Muscle layer of colon (tissue), 2 donors: ENCODE results near the gene NUP160.
"Not testable (repeated sequence)": the region's sequence is repeated elsewhere in the genome, so short reads cannot be mapped to it uniquely, and the experiment has no call there.

Experiments used
- H3K27ac ChIP-seq: one replicate; pipeline ENCODE4 v1.7.0; 2013; ENCODE audit warnings: low read depth, mild to moderate bottlenecking, low read length, moderate library complexity
- H3K27me3 ChIP-seq, 2 donors: one replicate each; pipeline ENCODE4 v1.7.0; 2013; ENCODE audit warnings: low read length in 2 of 2, mild to moderate bottlenecking in 2 of 2; ENCODE audit not compliant: insufficient read depth in 2 of 2, control insufficient read depth in 1 of 2
- H3K36me3 ChIP-seq: one replicate; pipeline ENCODE4 v1.7.0; 2013; ENCODE audit warnings: mild to moderate bottlenecking, low read length; ENCODE audit not compliant: insufficient read depth
- H3K4me1 ChIP-seq: one replicate; pipeline ENCODE4 v1.7.0; 2013; ENCODE audit warnings: mild to moderate bottlenecking, low read length; ENCODE audit not compliant: insufficient read depth
- H3K4me3 ChIP-seq, 2 donors: one replicate each; pipeline ENCODE4 v1.7.0; 2013; ENCODE audit warnings: low read length in 2 of 2, low read depth in 1 of 2, mild to moderate bottlenecking in 1 of 2, moderate library complexity in 1 of 2
- H3K9ac ChIP-seq: one replicate; pipeline ENCODE4 v1.7.0; 2013; ENCODE audit warnings: low read length
- H3K9me3 ChIP-seq: one replicate; pipeline ENCODE4 v1.7.0; 2013; ENCODE audit warnings: mild to moderate bottlenecking, low read length
- donor health status: abdominal sarcoma.
- donor health status: Adenocarcinoma of cecum.

The NUP160 gene

DNA sequence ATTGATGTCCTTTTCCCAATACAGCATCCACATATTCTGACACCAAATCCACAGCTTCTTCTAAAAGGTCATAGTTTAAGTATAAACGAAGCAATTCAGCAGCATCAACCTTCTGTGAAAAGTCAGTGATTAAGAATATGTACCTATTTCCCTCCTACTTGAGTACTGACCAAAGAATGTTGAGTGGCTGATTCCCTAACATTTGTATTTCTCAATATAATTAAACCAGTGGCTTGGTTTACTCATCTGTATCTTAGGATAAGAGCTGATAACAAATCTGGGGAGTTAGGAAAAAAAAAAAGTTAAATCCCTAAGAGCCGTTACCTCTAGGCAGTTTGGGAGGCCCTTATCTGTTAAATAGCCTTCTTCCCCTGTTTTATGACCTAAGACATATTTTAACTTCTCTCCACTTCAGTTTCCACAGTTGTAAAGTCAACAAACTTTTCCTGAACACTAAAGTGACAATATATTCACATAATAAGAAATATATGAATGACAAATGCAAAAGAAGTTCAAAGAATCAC, 65.0 kb downstream of the NUP160 start:
- Histone ChIP-seq H3K27me3 (no peaks in the 10 kb centered on the region), H3K9ac (no peak overlapping the region), H3K4me3 (no peak overlapping the region), H3K4me1 (no peaks in the 10 kb centered on the region), H3K36me3 (peaks cover 67% of the 10 kb centered on the region), H3K9me3 (no peaks in the 10 kb centered on the region), H3K27ac (no peak overlapping the region)

DNA sequence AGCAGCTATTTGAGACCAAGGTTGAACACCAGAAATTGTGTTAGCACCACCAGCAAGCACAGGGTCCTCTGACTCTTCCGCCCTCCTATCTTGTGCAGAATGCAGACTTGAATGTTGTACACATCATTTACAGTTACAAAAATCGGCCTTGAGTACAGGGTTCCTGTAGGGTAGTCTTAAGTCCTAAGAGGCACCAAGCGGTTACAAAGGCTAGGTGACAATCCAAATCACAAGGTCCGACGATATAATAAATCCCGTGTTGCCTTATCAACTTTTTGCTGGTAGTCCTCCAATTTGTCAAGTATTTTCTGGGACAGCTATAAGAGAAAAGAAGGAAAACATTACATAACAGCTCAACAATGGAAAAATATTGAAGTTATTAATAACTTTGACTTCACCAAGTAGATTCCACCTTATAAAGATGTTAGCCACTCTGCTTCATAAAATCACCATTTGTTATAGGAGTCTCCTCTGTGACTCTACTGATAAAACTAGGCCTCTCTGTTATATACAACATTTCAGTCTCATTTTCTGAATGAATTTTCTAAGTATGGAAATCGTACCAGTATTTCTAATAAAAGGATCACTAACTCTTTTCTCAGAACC, 69.2 kb downstream of the NUP160 start:
- no peaks in the 10 kb centered on the region for H3K9me3 ChIP-seq
- H3K36me3 ChIP-seq: peaks cover 47% of the 10 kb centered on the region
- no peak overlapping the region for H3K9ac ChIP-seq
- H3K4me1 ChIP-seq: no peaks in the 10 kb centered on the region
- H3K27ac ChIP-seq: no peak overlapping the region
- no peak overlapping the region for H3K4me3 ChIP-seq
- no peaks in the 10 kb centered on the region for H3K27me3 ChIP-seq

DNA sequence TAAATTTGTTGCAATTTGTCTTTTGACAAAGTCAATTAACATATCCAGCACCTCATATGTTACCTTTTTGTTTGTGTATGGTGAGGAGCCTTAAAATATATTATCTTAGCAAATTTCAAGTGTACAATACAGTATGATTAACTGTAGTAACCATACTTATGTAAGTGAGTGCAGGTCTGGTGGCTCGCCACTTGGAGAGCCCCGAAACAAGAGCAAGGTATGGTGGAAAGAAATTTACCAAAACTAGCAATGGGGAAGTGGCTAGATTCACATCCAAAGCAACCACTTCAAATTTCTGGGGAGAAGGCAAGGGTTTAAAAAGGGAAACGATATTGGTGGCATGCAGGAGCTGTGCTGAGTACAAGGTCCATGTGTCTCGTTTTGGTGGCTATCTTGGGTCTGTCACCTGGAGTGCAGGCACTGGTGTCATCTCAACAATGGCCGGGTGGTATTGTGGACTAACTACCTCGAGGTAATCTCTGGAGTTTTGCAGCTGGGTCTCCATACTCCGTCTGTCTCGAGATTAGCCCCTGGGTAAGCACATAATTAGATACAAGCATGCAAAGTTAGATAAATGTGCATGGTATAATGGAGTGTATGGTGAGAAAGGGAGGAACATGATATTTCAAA, 72.8 kb downstream of the NUP160 start:
- Histone ChIP-seq H3K9ac (no peak overlapping the region), H3K9me3 (no peaks in the 10 kb centered on the region), H3K27me3 (no peaks in the 10 kb centered on the region), H3K4me3 (no peak overlapping the region), H3K4me1 (no peaks in the 10 kb centered on the region), H3K27ac (no peak overlapping the region), H3K36me3 (peaks cover 29% of the 10 kb centered on the region)

DNA sequence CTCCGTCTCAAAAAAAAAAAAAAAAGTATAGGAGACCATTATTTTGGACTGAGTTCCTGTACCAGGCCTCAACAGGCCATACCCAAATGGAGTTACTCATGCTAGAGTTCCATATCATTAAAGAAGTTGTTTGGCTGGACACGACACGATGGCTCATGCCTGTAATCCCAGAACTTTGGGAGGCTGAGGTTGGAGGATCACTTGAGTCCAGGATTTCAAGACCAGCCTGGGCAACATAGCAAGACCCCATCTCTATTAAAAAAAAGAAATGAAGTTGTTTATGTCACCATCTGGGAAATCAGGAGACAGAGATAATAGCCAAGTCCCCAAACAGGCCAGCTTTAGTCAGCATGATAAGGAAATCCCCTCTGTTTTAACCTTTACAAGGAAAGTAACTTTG, 74.3 kb downstream of the NUP160 start:
- H3K36me3 ChIP-seq: peaks cover 15% of the 10 kb centered on the region
- no peak overlapping the region for H3K9ac ChIP-seq
- no peaks in the 10 kb centered on the region for H3K4me1 ChIP-seq
- H3K9me3 ChIP-seq: no peaks in the 10 kb centered on the region
- no peak overlapping the region for H3K4me3 ChIP-seq
- H3K27ac ChIP-seq: no peak overlapping the region
- H3K27me3 ChIP-seq: no peaks in the 10 kb centered on the region

DNA sequence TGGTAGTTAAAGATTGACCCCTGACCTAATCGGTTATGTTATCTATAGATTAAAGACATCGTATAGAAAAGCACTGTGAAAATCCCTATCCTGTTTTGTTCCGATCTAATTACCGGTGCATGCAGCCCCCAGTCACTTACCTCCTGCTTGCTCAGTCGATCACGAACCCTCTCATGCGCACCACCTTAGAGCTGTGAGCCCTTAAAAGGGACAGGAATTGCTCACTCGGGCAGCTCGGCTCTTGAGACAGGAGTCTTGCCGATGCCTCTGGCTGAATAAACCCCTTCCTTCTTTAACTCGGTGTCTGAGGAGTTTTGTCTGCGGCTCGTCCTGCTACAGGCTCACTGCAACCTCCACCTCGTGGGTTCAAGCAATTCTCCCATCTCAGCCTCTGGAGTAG, 78.6 kb downstream of the NUP160 start:
- H3K27ac ChIP-seq, H3K36me3 ChIP-seq, H3K9me3 ChIP-seq, H3K27me3 ChIP-seq, H3K4me3 ChIP-seq, H3K9ac ChIP-seq: not testable (repeated sequence)
- H3K4me1 ChIP-seq: peaks cover 11% of the 10 kb centered on the region

DNA sequence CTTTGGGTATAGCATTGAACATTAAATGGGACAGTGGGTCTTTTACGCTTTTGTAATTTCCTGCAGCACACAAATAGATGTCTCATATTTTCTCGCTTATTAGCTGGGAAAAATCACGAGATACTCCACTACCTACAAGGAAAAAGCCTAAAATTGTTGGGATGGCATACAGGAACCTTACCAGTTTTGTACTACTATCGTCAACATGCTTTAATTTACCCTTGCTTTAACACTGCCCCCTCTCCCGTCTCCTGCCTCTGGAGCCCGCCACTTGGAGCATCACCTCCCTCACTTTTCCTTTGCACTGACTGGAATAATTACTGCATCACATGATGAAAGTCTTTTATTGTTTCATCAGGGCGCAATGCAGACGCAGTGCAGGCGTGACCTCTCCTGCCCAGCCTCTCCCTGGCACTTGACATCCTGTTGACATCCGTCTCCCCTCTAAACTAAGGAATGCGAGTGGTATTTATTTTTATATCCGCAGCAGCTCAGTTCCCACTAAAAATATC, 80.0 kb downstream of the NUP160 start:
- peak overlapping the region; percentile 62 for H3K27ac ChIP-seq
- H3K4me1 ChIP-seq: peaks cover 11% of the 10 kb centered on the region
- H3K9ac ChIP-seq: peak overlapping the region; percentile 88
- no peaks in the 10 kb centered on the region for H3K27me3 ChIP-seq
- no peaks in the 10 kb centered on the region for H3K9me3 ChIP-seq
- H3K36me3 ChIP-seq: peaks cover 7% of the 10 kb centered on the region
- peak overlapping the region; percentile 62 to 69 for H3K4me3 ChIP-seq

DNA sequence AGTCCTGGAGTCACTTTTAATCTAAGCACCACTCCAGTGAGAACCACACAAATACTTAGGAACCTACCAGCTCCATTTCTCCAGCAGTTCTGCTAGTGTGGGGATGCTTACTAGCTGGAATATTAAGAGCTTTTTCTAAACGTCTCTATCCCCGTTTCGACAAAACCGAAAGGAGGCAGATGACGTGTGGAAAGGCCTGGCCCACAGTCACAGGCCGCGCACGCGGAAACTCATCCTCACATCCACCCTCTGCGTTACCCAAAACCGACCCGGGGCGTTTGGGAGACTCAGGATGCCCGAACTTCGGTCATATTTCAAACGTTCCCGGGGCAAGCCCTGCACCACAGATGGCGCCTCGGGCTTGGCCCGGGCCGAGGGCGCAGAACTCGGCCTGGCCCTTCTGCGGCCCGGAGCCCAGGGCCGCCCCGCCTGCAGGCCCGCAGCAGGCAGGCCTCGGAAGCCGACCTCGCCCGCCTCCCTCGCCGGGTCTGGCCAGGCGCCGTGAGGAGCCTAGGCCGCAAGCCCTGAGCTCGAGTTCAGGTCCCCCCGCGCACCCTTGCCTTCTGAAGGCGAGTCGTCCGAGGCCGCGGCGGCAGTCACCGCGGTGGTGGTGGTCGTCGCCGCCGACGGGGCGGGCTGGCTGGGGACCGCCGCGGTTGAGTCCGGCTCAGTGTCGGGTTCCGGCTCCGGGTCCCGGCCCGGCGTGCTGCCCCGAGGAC, 81.5 kb downstream of the NUP160 start:
- Histone ChIP-seq H3K4me1 (peaks cover 11% of the 10 kb centered on the region), H3K4me3 (peak overlapping the region; percentile 80 to 98), H3K36me3 (peaks cover 13% of the 10 kb centered on the region), H3K27me3 (no peaks in the 10 kb centered on the region), H3K9ac (peak overlapping the region; percentile 83), H3K27ac (peak overlapping the region; percentile 97), H3K9me3 (no peaks in the 10 kb centered on the region)

DNA sequence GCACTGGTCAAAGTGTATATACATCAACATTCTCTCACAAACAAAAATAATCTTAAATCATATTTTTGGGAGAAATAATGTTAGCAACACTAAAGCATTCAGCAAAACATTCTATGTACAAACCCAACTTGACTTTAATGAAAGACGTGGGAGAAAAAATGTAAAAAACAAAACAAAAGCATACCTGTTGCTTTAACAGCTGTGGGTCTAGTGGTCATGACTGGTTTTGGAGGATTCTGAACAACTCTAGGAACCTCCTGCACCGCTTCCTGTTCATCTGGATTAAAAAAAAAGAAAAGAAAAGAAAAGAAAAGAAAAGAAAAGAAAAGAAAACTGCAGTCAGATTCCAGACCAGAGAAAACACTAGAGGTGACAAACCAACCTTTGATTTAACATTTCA, 83.1 kb downstream of the NUP160 start:
- Histone ChIP-seq H3K36me3 (peaks cover 22% of the 10 kb centered on the region), H3K4me1 (peaks cover 11% of the 10 kb centered on the region), H3K4me3 (no peak overlapping the region), H3K27me3 (no peaks in the 10 kb centered on the region), H3K9me3 (no peaks in the 10 kb centered on the region), H3K27ac (no peak overlapping the region), H3K9ac (no peak overlapping the region)

DNA sequence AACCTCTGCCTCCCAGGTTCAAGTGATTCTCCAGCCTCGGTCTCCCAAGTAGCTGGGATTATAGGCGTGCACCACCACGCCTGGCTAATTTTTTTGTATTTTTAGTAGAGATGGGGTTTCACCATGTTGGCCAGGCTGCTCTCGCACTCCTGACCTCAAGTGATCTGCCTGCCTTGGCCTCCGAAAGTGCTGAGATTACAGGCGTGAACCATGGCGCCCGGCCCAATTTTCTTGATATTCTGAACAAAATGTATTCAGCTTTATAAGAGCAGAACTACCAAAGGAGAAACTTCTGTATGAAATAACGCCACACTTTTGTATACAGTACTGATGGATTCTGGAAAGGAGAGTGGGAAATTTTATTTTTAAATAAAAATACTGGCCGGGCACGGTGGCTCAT, 88.9 kb downstream of the NUP160 start:
- H3K36me3 ChIP-seq: peaks cover 39% of the 10 kb centered on the region
- H3K27me3 ChIP-seq, H3K4me3 ChIP-seq, H3K4me1 ChIP-seq, H3K9ac ChIP-seq, H3K9me3 ChIP-seq, H3K27ac ChIP-seq: not testable (repeated sequence)

DNA sequence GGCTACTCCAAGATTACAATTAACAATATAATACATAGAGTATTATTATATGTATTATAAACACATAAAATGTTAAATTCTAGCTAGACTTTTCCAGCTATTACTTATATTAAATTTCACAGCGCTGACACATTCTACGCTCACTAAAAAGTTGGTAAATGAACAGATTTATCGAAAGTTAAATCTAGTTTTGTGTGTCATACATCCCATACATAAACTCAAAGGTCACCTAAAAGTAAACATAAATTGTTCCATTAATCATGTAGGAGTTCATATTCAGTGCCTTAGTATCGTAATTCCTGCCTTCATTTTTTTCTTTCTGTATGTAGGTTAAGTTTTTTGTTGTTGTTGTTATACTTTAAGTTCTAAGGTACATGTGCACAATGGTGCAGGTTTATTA, 91.9 kb downstream of the NUP160 start:
- Histone ChIP-seq H3K9me3 (no peaks in the 10 kb centered on the region), H3K27me3 (no peaks in the 10 kb centered on the region), H3K4me1 (no peaks in the 10 kb centered on the region), H3K9ac (no peak overlapping the region), H3K4me3 (no peak overlapping the region), H3K27ac (no peak overlapping the region), H3K36me3 (peaks cover 63% of the 10 kb centered on the region)

DNA sequence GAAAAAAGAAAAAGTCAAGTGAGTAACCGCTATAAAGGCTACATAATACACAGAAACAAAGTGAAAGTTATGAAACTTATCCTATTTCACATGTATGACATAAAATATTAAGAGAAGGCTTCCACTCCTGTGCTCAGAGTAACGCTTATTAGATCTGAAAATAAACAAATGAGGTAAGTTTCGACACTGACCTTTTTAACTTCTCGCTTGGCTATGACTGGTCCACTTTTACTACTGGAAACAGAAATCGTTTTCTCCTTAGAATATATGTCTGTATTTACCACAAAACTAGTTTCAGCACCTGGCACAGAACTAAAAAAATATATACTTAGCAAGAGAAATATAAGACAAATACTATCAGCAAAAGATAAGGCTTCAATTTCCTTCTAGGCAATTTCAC, 97.4 kb downstream of the NUP160 start:
- Histone ChIP-seq H3K27me3 (no peaks in the 10 kb centered on the region), H3K36me3 (peaks cover 72% of the 10 kb centered on the region), H3K9me3 (no peaks in the 10 kb centered on the region), H3K27ac (no peak overlapping the region), H3K4me3 (no peak overlapping the region), H3K9ac (no peak overlapping the region), H3K4me1 (no peaks in the 10 kb centered on the region)
